Left colon (tissue), 2 donors: ENCODE results near the gene VIPR2. TPM values are rescaled to one million over a fixed set of nuclear protein-coding genes. Genes with fewer than 3 reads are reported as not detected.
"Not testable (repeated sequence)": the region's sequence is repeated elsewhere in the genome, so short reads cannot be mapped to it uniquely, and the experiment has no call there.

Experiments
- ATAC-seq: fragments of 200-7000 bp; cut with Tn5 transposase; one replicate; pipeline ENCODE4 v1.9.1; 2020; ENCODE audit warnings: mild to moderate bottlenecking, moderate library complexity
- DNase-seq, 2 donors: peaks; one replicate each; pipeline ENCODE4 v3.0.0-alpha.2; 2020
- intact Hi-C, 2 donors: fragments of 100-400 bp; cut with DNase I in 1 of 2; cut with micrococcal nuclease in 1 of 2; formaldehyde crosslinking; loops; one replicate each; pipeline versions ENCODE4 v1.11.2 to v1.14.0; 2022; cut with DNase I, micrococcal nuclease
- total RNA-seq, 2 donors: library from RNA; stranded (reverse); fragmentation: NEBNext Ultra II Directional; extraction: Animal tissue kit (Norgen Biotek cat#: 25700); gene quantifications; one replicate each; pipeline ENCODE4 v1.2.1, GENCODE V29; 2021
- donor health status: DM: no; HTN: no; CAD: no.
- donor health status: DM: yes; HTN: yes; CAD: no.

Gene VIPR2
- total RNA-seq, 2 donors from 2014 or later, result 0.55 to 1.6 TPM

GRCh38 chr7:159142199-159142598 is 2.5 kb downstream of the VIPR2 start:
- ATAC-seq, result no peak
- intact Hi-C loops, result no loop called here
- no peak for DNase-seq

DNA sequence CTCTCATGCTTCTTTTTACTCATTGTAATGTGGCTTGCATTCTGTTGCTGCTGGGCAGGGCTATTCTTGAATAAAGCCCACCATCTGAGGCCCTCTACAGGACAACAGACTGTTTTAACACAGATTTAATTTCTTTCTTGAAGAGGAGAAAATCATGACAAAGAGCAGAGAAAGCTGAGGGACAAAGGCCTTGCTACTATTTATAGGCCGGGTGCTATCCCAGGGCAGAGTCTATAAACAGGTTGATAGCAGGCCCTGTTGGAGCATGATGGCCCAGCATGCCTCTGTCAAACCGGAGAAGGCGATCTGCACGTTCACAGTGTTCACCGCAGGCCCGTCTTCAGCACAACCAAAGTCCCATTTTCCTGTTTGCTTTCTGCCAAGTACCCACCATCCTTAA is 3.0 kb downstream of the VIPR2 start:
- intact Hi-C loops, result no loop called here
- DNase-seq, result no peak
- ATAC-seq, result no peak

- no peak for DNase-seq
Observed at GRCh38 chr7:159141167-159141566, 3.5 kb downstream of the VIPR2 start.

GRCh38 chr7:159140170-159140910 is 4.3 kb downstream of the VIPR2 start:
- no peak for DNase-seq
- no peak for ATAC-seq
- intact Hi-C loops, result no loop called here

More at GRCh38 chr7:159141167-159141566, 3.5 kb downstream of the VIPR2 start:
- no peak for ATAC-seq
- intact Hi-C loops, result no loop called here

- ATAC-seq (no peak), DNase-seq (no peak)
- intact Hi-C loops, result no loop called here
Observed at GRCh38 chr7:159139639-159140038, 5.0 kb downstream of the VIPR2 start.

GRCh38 chr7:159139202-159139601 is 5.5 kb downstream of the VIPR2 start:
- no peak for ATAC-seq
- intact Hi-C loops, result no loop called here
- no peak for DNase-seq

DNA sequence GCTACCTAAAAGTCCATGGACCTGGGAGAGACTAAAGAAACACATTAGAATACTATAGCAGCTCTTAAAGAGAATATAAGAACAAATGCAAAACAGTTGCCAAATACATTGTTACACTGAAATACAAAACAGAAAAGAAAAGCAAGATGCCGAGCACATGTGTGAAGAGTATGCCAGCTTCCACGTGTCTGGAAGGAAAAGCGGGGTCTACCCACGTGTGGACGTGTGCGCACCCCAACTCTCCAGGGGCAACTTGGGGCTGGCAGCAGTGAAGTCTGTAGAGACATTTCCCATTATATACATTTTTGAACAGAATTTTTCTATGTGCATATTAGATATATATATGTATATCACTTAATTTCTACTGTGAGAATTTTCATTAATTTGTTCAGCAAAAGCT is 6.2 kb downstream of the VIPR2 start:
- intact Hi-C loops, result no loop called here
- ATAC-seq, result no peak
- DNase-seq, result no peak

DNA sequence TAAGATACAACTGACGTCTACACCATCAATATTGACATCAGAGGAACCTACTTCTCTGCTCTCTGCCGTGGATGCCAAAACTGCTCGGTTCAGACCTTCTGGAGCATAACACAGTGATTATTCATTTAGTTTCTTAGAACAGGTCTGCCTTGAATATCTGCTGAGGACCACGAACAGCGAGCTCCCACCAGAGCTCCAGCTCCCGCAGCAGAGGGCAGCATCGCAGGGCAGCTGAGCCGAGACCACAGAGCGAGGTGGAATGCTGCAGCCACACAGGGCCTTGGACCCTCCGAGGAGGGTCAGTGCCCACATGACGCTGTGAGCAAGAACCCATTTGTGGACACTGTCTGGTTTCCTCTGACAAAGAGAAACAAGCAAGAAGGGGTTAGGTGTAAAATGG is 6.8 kb downstream of the VIPR2 start:
- intact Hi-C loops, result no loop called here
- DNase-seq, result no peak
- ATAC-seq, result no peak

GRCh38 chr7:159136846-159137245 is 7.8 kb downstream of the VIPR2 start:
- no peak for DNase-seq
- ATAC-seq, result no peak
- intact Hi-C loops, result no loop called here

DNA sequence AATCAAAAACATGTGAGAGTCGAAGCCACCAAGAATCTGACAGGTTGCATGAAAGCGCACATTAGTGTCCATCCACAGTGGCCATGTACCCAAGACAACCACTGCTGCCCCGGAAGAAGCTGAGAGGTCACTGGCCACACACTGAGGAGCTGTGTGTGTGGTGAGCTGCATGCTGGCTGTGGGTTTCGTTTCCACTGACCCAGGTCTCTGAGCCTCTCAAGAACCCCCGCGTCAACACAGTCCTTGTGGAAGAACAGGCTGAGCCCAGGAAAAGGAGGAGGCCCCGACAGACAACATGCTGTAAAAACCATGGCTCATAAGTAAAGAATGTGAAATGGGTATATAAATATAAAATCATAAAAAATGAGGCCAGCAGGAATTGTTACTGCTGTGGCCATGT is 8.2 kb downstream of the VIPR2 start:
- ATAC-seq (no peak), DNase-seq (no peak)
- intact Hi-C loops, result no loop called here

- intact Hi-C loops, result no loop called here
- ATAC-seq (no peak), DNase-seq (no peak)
Observed at GRCh38 chr7:159136013-159136412, 8.7 kb downstream of the VIPR2 start.

GRCh38 chr7:159132670-159133443 is 11.8 kb downstream of the VIPR2 start:
- ATAC-seq, DNase-seq, intact Hi-C loops: not testable (repeated sequence)

DNA sequence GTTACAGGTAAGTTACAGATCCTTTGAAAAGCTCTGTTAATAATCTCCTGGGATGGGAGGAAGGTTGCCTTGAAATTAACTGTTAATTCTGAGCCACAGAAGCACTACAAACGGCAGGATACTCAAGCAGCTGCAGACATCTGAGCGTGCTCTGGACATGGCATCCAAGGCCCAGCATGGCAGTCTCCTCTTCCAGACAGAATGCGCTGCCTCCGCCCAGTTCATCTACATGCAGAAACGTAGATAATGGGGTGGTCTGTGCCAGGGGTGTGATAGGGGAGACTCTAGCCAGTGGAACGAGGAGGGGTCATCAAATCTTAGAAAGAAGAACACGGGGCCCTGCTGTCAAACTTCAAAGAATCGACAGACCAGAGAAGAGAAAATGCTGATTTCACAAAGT is 13.8 kb downstream of the VIPR2 start:
- DNase-seq (no peak), ATAC-seq (no peak)
- intact Hi-C loops, result no loop called here

DNA sequence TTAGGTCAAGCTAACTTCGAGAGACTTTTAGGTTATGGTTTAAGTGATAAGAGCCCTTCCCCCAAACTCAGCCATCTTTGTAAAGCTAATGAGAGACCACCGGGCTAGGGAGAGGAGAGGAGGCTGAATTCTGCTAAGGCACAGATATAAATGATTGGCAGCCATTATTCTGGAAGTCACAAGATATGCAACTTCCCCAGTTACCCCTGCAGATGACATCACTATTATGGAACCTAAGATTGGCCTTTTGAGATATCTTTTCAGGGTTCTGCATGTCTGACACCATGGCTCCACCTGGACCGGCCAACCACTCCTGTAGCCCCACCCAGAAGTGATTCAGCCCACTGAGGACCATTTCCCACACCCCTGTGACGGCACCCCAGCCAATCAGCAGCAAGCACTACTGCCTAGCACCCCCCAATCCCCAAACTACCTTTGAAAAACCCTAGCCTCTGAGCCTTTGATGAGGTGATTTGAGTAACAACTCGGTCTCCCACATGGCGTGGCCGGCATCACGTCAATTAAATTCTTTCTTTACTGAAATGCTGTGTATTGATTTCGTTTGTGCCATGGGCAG is 14.4 kb downstream of the VIPR2 start:
- DNase-seq, result no peak
- intact Hi-C loops, result no loop called here
- no peak for ATAC-seq

- intact Hi-C loops, result no loop called here
- no peak for ATAC-seq
- no peak for DNase-seq
Observed at GRCh38 chr7:159128767-159129166, 15.9 kb downstream of the VIPR2 start.

GRCh38 chr7:159127691-159128642 is 16.7 kb downstream of the VIPR2 start:
- intact Hi-C loops, result no loop called here
- ATAC-seq, result no peak
- no peak for DNase-seq

DNA sequence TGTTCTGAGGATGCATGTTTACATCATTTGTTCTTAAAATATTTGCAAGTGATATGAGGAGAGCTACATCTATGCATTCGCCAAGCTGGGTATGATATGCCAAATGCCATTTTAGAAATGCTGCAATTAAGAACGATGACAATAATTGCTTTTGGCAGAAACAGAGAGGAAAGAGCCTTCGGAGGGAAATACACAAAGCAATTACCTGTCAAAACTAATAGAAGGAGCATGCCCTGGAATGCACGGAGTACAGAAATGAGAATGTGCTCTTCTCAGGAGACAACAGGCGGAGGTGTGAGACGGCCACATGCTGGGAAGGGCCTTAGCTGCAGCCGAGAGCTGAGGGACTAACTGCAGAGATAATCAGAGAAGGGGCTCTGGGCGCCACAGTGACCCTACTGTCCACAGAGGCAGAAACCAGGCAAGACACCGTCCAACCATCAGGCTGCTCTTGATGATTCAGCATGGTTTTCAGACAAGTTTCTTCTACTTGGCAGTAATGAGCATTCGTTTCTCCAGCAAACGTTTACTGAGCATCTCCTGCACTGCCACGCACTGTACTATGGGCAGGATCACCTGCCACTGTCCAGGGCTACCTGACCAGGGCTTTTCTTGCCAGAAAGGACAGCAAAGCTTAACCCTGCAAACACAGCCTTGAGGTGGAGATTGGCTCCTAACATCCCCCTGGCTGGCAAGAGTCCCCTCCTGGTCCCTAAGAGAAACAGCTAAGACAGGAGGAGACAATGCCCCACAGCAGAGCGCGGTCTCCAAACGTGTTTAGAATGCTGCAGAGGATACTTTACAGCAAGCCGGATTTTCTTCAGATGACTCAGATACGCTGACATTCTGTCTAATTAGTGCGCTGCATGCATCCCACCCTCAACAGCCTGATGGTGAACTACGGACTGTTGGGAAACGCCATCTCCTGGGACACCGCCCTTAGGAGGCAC is 18.1 kb downstream of the VIPR2 start:
- no peak for ATAC-seq
- no peak for DNase-seq
- intact Hi-C loops, result no loop called here

GRCh38 chr7:159125955-159126270 is 18.8 kb downstream of the VIPR2 start:
- intact Hi-C loops, result no loop called here
- ATAC-seq (no peak), DNase-seq (no peak)
